HG02678 (cell line): ENCODE measurements around the gene SERTM1.

Source experiments
- ATAC-seq: cut with Tn5 transposase; IDR thresholded peaks from one replicate; pipeline ENCODE4 v1.9.1; 2021; ENCODE audit warnings: mild to moderate bottlenecking, moderate library complexity; ENCODE audit not compliant: unreplicated experiment

SERTM1 gene

DNA sequence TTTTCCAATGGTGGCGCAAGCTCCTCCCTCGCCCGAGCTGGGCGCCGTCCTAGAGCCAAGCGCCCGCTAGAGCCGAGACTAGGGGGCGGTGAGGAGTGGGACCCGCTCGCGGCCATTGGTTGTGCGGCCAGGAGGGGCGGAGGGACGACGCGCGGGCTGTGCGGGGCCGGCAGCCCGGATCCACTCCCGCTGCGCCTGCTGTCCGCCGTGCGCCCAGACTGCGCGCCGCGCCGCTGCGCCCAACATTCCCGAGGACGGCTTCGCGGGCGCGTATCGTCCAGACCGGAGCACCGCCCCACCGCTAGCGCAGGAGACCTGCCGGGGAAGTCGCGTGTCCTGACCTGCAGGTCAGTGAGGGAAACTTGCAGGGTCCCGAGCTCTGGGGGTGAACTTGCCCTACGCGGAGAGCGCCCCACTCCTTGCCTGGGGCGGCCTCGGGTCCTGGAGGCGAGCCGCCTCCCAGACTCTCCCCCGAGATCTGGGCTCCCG is at the start of gene SERTM1:
Gene SERTM1, plus strand, starts transcription at position 183 of the 489 bp plus-strand sequence. CDS start 21,059 bp downstream, outside the sequence.
- no peak for ATAC-seq

DNA sequence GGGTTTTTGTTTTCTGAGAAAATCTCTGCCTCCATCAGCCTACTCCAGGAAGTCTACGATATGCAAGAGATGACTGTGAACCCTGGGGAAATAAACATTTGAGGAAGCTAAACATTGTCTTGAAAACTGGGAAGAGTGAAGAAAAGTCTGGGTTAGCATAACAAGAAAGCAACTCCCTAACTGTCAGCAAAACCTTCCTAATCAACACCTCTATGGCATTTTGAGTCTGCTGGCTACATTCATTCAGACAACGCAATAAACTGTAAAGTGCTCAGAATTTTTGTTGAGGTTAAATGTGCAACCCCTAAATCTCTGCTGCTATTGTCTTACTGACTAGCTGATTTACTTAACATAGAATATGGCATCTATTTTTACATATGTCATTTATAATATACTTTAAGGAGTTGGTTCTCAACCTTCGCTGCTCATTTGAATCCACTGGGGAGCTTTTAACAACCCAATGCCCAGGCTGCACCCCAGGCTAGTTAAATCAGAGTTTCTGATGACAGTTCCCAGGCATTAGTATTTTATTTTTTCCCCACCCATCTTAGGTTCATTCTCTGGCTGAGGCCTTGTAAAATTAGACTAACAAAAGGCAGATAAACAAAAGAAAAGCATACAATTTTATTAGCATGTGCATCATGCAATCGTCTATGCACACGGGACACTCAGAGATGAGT is 45.3 kb upstream of the SERTM1 start:
- ATAC-seq: no peak

DNA sequence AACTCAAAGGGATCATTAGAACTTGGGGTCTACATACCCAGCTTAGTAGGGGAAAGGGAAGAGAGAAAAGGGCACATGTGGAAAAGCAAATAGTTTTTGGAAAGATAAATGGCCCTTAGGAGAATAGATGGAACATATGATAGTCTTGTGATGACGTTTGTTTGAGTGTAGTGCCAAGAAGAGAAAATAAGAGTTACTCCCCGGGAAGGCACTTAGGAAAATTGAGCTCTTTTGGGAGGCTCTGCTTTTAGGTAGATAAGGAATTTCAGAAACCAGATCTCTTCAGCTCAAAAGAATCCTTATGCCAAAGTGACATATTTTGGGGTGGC is 44.8 kb upstream of the SERTM1 start:
- ATAC-seq: no peak

DNA sequence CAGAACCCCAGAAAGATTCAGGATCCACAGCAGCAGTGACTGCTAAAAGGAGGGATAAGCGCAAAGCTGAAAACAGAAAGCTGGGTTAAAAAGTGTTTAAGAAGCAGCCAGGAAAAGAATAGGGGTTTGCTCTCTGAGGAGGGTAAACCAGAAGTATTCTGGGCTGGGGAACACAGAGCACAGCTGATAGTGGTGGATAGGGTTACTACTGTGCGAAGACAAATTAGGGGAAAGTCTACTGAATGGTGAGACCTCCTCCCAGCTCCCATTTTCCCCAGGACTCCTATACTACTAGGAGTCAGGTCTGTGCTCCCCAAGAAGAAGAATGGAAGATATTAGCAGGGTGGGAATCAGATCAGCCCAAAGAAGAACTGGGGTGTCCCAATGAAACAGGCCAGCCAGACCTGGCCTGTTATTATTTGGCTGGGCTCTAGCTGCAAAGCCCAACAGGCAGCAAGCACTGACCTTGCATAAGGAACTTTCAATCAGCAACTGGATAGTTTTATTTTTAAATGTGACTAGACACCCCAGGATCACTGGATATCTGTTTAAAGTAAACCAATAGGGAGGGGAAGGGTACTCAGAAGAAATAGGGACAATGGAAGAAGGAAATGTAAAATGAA is 43.5 kb upstream of the SERTM1 start:
- ATAC-seq: no peak

DNA sequence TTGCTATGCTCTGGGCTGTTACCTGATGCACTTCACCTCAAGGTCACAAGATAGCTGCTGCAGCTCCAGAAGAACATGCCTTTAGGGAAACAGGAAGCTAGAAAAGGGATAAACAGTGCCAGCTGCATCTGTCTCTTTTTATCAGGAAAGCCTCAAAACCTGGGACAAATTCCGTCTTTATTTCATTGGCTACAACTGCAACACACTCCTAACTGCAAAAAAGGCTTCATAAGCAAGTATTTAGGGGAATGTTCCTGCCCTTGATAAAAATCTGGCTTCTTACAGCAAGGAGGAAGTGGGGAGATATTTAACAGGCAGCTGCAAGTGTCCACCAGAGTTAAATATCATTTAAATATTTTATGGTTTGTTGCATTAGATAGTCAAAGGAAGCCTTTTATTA is 34.2 kb upstream of the SERTM1 start:
- ATAC-seq: no peak

DNA sequence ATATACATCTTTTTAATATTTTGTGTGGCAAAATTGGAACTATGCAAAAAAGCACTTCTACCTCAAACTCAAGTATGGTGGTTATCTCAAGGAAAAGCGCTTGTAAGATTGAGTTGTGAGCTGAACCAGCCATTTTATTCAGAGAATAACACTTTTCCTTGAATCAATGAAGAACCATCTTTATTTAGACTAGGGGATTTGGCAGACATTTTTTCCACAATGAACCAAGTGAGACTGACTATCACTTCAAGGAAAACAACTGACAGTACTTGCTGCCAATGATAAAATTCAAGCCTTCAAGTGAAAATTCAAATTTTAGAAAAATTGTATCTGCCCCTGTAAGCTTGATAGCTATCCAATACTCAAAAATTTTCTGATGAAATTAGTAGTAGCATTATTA is 23.2 kb upstream of the SERTM1 start:
- ATAC-seq: no peak

DNA sequence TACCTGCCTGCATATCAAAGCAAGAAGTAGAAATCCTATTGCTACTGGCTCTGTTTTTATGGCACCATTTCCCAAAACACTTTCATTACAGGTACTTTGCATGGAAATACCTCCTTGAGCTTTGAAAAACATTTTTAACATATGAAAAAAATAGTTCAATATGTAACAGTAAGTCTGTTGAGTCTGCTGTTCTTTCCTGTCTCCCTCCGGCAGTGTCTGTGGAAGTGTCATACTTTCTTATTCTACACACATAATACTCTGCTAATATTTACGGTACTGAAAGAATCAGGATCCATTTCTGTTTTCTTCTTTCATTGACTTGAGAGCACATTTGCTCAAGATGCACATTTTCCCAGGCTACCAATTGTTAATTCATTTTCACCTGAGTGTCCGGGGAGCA is 8.2 kb upstream of the SERTM1 start:
- ATAC-seq: no peak

DNA sequence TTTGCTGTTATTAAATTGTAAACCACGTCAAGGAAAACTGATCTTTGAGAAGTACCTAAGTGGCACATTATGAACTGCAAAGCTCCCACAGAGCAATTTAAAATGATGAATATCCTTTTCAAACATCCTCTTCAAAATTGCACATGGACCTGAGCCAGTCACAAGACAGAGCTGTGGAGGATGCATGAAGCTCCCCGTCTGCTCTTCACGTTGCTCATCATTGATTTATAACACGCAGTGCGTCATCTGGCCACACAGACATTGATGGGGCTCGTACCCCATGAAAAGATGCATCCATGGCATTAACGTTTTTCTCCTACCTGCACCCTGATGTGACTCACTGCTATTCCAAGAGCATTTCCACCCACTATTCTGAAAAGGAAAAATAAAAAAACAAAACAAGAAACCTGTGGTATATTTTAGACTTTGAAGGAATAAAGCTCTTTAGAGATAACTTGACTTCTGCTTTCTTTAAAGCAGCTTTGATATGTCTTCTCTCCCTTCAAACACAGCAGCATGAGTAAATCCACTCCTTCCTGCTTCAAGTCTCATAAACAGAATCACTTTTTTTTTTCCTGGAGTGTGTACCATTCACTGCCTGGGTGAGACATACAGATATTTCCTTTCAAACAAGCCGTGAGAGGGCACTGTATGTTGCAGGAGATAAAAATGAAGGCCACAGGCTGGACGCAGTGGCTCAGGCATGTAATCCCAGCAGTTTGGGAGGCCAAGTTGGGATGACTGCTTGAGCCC is 7.2 kb upstream of the SERTM1 start:
- no peak for ATAC-seq

DNA sequence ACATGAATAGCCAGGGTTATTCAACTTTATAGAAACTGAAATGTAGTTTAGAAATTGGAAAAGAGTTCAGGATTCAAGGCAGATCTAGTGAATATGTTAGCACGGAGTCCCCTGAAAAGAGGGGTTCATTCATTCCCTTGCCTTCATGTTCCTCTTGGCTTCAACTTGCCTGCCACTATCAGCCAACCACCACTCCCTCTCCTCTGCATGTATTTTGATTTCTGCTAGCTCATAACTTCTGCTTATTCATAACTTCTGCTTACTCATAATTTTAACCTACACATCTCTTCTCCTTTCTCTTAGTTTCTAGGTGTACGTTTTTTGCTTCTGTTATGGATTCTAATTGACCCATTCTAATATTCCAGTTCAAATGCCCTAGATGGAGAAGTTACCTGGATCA is 5.5 kb upstream of the SERTM1 start:
- ATAC-seq: no peak

DNA sequence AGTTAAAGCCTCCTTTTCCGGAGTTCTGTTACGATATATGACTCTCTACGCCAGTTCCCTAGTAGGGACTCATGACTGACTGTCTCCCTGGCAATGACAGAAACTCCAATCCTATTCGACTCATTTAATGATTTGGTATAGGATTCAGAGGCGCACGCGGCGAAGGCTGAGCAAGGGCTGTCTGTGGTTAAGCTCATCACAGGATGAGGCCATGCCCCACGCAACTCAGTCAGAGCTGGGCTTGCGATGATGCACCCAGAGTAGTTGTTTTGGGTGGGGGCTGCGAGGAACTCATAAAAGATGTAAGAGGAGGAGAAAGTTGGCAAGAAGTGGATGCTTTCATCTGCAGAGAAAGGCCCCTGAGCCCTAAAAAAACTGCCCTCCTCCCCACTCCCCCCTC is 468 bp upstream of the SERTM1 start:
- ATAC-seq: no peak

DNA sequence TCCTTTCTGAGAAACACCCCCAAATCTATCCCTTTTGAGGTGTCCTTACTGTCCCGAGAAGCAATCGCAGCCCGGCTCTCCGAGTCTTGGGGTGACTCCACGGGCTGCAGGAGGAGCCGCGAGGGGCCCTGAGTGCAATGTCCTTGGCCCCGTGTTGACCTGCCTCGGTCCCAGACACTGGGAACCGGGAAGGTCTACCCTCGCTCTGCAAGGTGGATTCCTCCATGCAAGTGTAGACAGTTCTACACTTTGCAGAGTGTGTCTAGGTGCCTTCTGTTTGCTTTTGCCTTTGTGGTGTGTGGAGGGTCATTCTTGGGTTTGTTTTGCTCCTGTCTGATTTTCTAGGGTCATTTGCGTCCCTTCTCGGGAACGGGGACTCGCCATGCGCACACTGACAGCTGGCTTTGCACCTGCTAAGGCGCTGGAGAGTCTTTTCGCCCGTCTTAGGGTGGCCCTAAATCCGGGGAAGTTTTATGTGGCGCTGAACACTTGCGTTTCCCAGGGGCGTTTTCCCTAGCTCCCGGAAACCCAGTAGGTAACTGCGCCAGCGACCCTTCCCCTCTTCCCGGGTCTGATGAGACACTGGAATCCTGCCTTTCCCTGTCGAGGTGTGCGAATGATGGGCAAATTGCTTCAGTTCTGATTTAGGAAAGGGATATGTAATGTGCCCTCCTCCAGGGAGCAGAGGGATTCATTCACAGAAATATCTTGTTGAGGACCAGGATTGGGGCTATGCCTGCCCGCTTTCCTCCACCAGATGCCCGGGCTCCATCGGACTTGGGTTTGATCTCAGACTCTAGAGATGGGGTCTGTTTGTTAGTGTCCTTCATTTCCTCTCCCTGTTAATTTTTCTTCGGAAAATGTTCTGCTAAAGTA is 755 bp downstream of the SERTM1 start:
- no peak for ATAC-seq

DNA sequence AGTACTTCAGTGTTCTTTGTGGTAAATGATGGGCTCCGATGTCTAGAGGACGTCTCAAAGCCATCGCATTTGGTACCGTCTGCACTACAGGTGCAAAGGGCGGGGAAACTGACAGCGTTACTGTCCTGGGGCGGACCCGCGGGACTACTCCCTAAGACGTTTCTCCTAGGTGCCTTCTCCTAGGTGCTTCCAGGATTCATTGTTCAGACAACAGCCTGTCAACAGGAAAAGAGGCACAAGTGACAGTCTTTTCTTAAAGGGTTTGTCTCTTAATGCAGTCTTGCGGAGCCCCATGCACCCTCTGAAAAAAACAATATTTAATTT is 1.4 kb downstream of the SERTM1 start:
- no peak for ATAC-seq

DNA sequence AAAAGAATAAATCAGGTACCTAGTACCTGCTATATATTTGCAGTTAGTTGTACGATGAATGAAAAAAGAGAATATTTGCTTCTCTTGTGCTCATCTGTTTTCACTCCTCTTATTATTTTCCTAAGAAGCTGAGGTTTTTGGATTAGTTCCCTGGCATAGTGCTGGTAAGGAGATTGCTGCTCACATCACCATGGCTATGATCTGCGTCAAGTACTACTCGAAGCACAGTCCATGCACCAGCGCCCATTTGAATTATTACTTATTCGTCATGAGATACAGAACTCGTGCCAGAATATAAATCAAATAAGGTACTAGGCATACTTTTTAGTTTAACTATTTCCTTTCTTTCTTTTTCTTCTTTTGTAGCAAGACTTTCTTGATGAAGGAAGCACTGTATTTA is 7.1 kb downstream of the SERTM1 start:
- no peak for ATAC-seq

DNA sequence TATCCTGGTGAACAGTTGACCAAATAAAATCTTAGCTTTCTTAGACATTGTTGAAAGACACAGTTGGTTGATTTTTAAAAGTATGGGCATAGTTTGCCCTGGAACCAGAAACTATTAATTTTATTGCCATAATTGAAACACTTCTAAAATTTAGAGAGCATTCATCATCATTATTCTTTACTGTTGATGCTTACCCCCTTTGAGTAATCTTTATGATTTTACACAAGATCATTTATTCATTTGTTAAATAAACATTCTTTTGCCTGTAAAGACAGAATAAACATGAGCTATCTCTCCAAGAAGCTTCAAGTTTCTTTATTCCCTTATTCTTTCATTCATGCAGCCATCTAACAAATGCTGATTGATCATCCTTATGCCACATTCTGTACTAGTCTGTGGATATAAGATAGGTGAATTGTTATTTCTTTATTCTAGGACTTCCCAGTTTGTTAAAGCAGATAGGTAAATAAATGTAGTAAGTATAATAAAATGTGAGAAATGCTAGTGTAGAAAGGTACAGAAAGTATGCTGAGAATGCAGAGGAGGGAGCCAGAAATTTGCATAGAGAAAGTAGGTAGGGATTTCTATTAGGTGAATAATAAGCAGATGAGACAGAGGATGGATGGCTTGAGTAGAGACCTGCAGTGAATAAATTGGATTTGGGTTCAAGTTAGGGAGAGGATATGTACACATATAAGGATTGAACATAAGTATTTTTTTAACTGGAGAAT is 8.2 kb downstream of the SERTM1 start:
- no peak for ATAC-seq

DNA sequence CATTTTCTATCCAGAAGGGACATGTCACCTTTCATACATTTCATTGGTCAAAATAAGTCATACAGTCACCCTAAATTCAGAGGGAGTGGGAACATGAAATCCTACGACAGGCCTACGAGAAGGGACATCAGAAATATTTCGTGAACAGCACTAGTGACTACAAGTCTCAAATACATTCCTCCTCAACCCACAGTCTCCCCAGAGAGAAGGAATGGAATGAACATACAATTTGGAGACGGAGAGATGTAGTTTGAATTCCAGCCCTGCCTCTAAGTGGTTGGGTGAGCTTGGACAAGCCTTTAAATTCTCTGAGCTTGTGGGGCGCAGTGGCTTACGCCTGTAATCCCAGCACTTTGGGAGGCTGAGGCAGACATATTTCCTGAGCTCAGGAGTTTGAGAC is 9.9 kb downstream of the SERTM1 start:
- no peak for ATAC-seq

DNA sequence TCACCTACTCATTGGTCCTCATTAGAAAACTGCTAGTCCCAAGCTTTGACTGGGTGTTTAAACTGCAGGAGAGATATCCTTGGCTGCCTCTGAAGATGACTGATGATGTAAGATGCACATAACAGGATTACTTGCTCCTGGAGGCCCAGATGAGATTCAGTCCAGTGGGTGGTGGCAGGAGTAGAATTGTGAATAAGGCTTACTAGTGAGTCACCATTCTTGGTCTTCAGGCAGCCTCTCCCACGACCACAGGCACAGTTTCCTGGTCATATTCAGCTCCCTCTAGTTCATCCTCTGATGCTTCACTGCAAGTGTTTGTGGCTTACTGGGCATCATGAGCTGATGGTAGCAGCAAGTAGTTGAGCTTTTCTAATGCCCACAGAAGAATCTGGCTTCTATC is 12.1 kb downstream of the SERTM1 start:
- no peak for ATAC-seq

DNA sequence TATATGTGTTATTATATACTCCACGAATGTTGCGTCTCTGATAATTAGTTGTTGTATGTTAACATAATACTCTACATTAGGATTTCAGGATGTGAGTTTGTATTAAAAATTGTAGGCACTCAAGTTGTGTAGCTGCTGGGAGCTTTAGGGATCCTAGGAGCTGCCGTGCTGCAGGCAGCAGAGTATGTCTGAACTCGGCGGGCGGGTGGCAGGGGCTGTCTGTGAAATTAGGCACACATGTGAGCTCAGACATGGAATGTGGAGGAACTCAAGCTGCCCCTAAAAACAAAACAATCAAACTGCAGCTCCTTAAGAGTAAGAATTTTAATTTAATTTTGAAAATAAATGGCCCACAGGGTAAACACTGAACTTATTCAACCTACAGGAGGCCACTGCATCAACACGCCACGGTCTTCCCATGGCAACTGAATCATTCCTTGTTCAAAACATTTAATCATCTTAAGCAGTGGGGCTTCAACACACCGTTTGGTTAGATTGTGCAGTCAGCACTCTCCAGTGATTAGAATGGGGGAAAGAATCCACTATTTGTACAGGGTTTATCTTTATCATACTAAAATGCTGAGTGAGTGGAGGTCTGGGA is 22.7 kb downstream of the SERTM1 start:
- ATAC-seq: no peak

DNA sequence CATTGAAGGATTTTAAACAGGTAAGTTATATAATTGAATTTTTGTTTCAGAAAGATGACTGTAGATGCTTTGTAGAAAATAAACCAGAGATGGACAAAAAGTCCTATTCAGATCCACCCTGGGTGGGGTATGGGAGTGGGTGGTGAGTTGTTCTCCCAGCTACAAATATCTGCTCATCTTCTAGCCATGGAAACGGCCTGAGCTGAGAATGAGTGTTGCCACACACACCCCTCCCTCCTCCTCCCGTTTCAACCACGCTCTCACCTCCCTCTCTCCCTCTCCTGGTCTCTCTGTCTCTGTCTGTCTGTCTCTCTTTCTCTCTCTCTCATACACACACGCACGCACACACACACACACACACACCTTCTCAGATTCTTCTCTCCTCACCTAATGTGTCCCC is 26.4 kb downstream of the SERTM1 start:
- no peak for ATAC-seq

DNA sequence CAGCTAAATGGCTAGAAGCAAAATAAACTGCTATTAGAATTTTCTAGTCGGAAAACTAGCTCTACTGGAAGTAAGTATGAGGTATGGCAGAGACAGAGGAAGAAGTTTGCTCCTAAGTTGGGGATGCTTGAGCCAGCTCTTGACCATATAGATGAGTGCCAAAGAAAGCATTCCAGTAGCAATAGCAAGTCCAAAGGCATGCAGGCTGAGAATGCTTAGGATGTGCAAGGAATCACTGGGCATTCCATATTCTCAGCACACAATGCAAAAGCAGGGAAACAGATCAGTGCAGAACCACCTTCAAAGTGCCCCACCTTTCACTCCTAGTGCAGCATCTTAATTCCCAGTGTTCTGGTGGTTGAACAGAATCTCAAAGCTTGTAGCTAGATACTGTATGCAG is 32.9 kb downstream of the SERTM1 start:
- no peak for ATAC-seq

DNA sequence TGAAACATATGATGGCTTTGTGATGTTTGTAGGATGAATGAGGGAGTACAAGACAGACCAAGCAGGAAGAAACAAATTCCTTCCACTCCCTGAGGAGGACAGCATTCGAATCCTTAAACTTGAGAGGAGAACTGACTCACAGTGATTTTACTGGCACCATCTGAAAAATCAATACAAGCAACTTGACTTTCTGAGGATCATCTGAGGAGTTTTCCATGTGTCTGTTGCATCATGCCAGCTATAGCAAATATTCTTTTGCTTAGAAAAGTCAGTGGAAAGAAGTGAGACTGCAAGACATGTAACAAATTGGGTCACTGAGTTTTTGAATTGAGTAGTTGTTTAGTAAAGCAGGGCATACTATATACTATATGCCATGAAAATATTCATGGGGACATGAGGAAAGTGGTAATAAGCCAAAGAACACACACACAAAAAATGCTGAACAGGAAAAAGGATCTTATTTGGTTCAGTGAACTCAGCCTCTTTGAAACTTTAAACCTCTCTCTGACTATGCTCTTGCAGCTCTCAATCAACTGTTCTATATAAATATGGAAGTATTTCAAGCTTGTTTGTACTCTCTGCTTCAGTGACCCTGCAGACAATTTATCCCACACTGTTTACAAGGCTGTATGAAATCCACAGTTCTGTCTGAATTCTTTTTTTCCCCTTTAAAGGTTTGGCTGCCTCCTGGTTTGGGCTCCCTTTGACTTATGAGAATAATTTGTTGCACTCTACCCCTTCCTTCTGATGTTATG is 35.5 kb downstream of the SERTM1 start:
- ATAC-seq: no peak
